NT2/D1 (cell line): Measurements from ENCODE around the gene FGF4.

Source experiments
- SUZ12 ChIP-seq: IDR thresholded peaks from 2 replicates; pipeline ENCODE4 v1.6.1; 2011; ENCODE audit not compliant: insufficient read length, insufficient read depth; ENCODE audit errors: extremely low read depth
- YY1 ChIP-seq: IDR thresholded peaks from 2 replicates; pipeline ENCODE4 v1.6.1; 2011; ENCODE audit not compliant: insufficient read length, insufficient read depth
- ZNF274 ChIP-seq: IDR thresholded peaks from 2 replicates; pipeline ENCODE4 v1.6.1; 2011; ENCODE audit warnings: mild to moderate bottlenecking, low read depth, low read length

GRCh38 chr11:69778373-69778772 is 3.2 kb upstream of the FGF4 start:
- no peak for TF ChIP-seq ZNF274
- no peak for TF ChIP-seq SUZ12
- no peak for TF ChIP-seq YY1
